GM12874 (cell line): ENCODE data around the gene KLC4.

Experiments used
- CTCF ChIP-seq: IDR thresholded peaks from 2 replicates; pipeline ENCODE4 v1.5.1; 2011; ENCODE audit warnings: low read depth, mild to moderate bottlenecking, control low read depth, low read length, moderate library complexity; ENCODE audit not compliant: insufficient read depth

KLC4 gene

GRCh38 chr6:43016176-43016942 is 43.1 kb upstream of the KLC4 start:
- no peak for TF ChIP-seq CTCF

- TF ChIP-seq CTCF, result no peak
Measured at GRCh38 chr6:43016943-43017334, 42.5 kb upstream of the KLC4 start.

GRCh38 chr6:43019152-43019551 is 40.3 kb upstream of the KLC4 start:
- TF ChIP-seq CTCF, result no peak

- TF ChIP-seq CTCF, result no peak
Measured at GRCh38 chr6:43020052-43020705, 39.3 kb upstream of the KLC4 start.

- TF ChIP-seq CTCF, result no peak
Measured at GRCh38 chr6:43020847-43021246, 38.6 kb upstream of the KLC4 start.

GRCh38 chr6:43021270-43022047 is 38.0 kb upstream of the KLC4 start, which contains the start of gene RRP36:
Gene RRP36, plus strand, starts transcription at chr6:43021623. Its CDS starts 32 bp downstream, at chr6:43021655.
- no peak for TF ChIP-seq CTCF

GRCh38 chr6:43024436-43024835 is 35.0 kb upstream of the KLC4 start:
- no peak for TF ChIP-seq CTCF
